HG03025 (cell line): ENCODE measurements around the gene SLC9C1.

Experiments
- ATAC-seq: cut with Tn5 transposase; IDR thresholded peaks from one replicate; pipeline ENCODE4 v1.9.1; 2021; ENCODE audit warnings: mild to moderate bottlenecking, moderate library complexity; ENCODE audit not compliant: unreplicated experiment, low FRiP score

The SLC9C1 gene

GRCh38 chr3:112133626-112134334 is 160.2 kb downstream of the SLC9C1 start:
- no peak for ATAC-seq

- peak; percentile 56 for ATAC-seq
These were observed 161.0 kb downstream of the SLC9C1 start, which contains the start of gene GCSAM for GRCh38 chr3:112132975-112133448. TSS of gene GCSAM (minus strand) at chr3:112133248. CDS start at chr3:112133120, 128 bp downstream.

- peak; percentile 1 for ATAC-seq
These were observed 161.5 kb downstream of the SLC9C1 start for GRCh38 chr3:112132554-112132953.

- ATAC-seq, result no peak
These were observed 161.9 kb downstream of the SLC9C1 start for GRCh38 chr3:112132088-112132487.

- no peak for ATAC-seq
These were observed 162.9 kb downstream of the SLC9C1 start for GRCh38 chr3:112131111-112131510.

GRCh38 chr3:112130638-112130993 is 163.4 kb downstream of the SLC9C1 start:
- ATAC-seq, result no peak

- no peak for ATAC-seq
These were observed 163.9 kb downstream of the SLC9C1 start for GRCh38 chr3:112129925-112130637.

GRCh38 chr3:112128843-112129727 is 164.9 kb downstream of the SLC9C1 start:
- ATAC-seq, result peak; percentile 54

GRCh38 chr3:112127522-112128494 is 166.2 kb downstream of the SLC9C1 start:
- no peak for ATAC-seq

- ATAC-seq, result no peak
These were observed 167.5 kb downstream of the SLC9C1 start for GRCh38 chr3:112126511-112126911.

GRCh38 chr3:112124907-112125607 is 169.0 kb downstream of the SLC9C1 start:
- ATAC-seq, result no peak

- ATAC-seq, result no peak
These were observed 170.5 kb downstream of the SLC9C1 start for GRCh38 chr3:112123548-112123947.

- ATAC-seq, result no peak
These were observed 171.1 kb downstream of the SLC9C1 start for GRCh38 chr3:112122870-112123269.

- no peak for ATAC-seq
These were observed 172.2 kb downstream of the SLC9C1 start for GRCh38 chr3:112121577-112122547.

- ATAC-seq, result no peak
These were observed 173.8 kb downstream of the SLC9C1 start for GRCh38 chr3:112119962-112120836.

GRCh38 chr3:112117841-112118571 is 176.0 kb downstream of the SLC9C1 start:
- ATAC-seq, result no peak
